H9 (cell line): ENCODE results near the gene LYPD5. TPM values are rescaled to one million over a fixed set of nuclear protein-coding genes. Genes with fewer than 3 reads are reported as not detected.
"Not testable (repeated sequence)": the region's sequence is repeated elsewhere in the genome, so short reads cannot be mapped to it uniquely, and the experiment has no call there.

Experiments used
- DNase-seq: peaks from one replicate; pipeline ENCODE4 v3.0.0-alpha.2; 2017
- H2AFZ ChIP-seq: one replicate; pipeline ENCODE4 v1.6.1; 2013; ENCODE audit warnings: mild to moderate bottlenecking, low read length, control low read depth, moderate library complexity
- H2AK5ac ChIP-seq: 2 replicates; pipeline ENCODE4 v1.6.1; 2013; ENCODE audit warnings: low read length, control low read depth, mixed read lengths; ENCODE audit not compliant: insufficient read length
- H2BK120ac ChIP-seq: one replicate; pipeline ENCODE4 v1.6.1; 2013; ENCODE audit warnings: low read depth, mild to moderate bottlenecking, low read length, control low read depth, inconsistent platforms; ENCODE audit not compliant: poor library complexity, severe bottlenecking
- H2BK12ac ChIP-seq: 2 replicates; pipeline ENCODE4 v1.6.1; 2013; ENCODE audit warnings: low read length, control low read depth, mixed read lengths, low read depth; ENCODE audit not compliant: insufficient read length
- H2BK15ac ChIP-seq: 2 replicates; pipeline ENCODE4 v1.6.1; 2013; ENCODE audit warnings: low read depth, low read length, control low read depth
- H2BK20ac ChIP-seq: one replicate; pipeline ENCODE4 v1.6.1; 2013; ENCODE audit warnings: low read depth, mild to moderate bottlenecking, low read length, control low read depth, inconsistent platforms; ENCODE audit not compliant: poor library complexity, severe bottlenecking
- H2BK5ac ChIP-seq: 2 replicates; pipeline ENCODE4 v1.6.1; 2013; ENCODE audit warnings: low read length, control low read depth, mixed read lengths; ENCODE audit not compliant: insufficient read length
- H3K14ac ChIP-seq: 2 replicates; pipeline ENCODE4 v1.6.1; 2013; ENCODE audit warnings: low read length, control low read depth; ENCODE audit not compliant: insufficient read depth
- H3K18ac ChIP-seq: 2 replicates; pipeline ENCODE4 v1.6.1; 2013; ENCODE audit warnings: low read depth, mild to moderate bottlenecking, mixed read lengths, low read length, control low read depth; ENCODE audit not compliant: insufficient read length
- H3K23ac ChIP-seq: 2 replicates; pipeline ENCODE4 v1.6.1; 2013; ENCODE audit warnings: low read length, control low read depth, mixed read lengths, low read depth; ENCODE audit not compliant: insufficient read length
- H3K23me2 ChIP-seq: 2 replicates; pipeline ENCODE4 v1.6.1; 2013; ENCODE audit warnings: low read depth, mild to moderate bottlenecking, mixed read lengths, low read length, control low read depth; ENCODE audit not compliant: insufficient read length, poor library complexity, severe bottlenecking
- H3K27ac ChIP-seq: 2 replicates; pipeline ENCODE4 v1.5.1; 2013; ENCODE audit warnings: low read length, control low read depth, mixed read lengths, low read depth; ENCODE audit not compliant: insufficient read length
- H3K27me3 ChIP-seq: 2 replicates; pipeline ENCODE4 v1.6.1; 2013; ENCODE audit warnings: low read length, control low read depth, inconsistent platforms; ENCODE audit not compliant: insufficient read depth
- H3K4ac ChIP-seq: 2 replicates; pipeline ENCODE4 v1.6.1; 2013; ENCODE audit warnings: low read depth, mild to moderate bottlenecking, control low read depth, inconsistent platforms, low read length, moderate library complexity
- H3K4me1 ChIP-seq: 2 replicates; pipeline ENCODE4 v1.6.1; 2013; ENCODE audit warnings: low read length, control low read depth, inconsistent platforms; ENCODE audit not compliant: insufficient read depth
- H3K4me2 ChIP-seq: 2 replicates; pipeline ENCODE4 v1.6.1; 2013; ENCODE audit warnings: low read length, control low read depth, mixed read lengths; ENCODE audit not compliant: insufficient read length, insufficient read depth
- H3K56ac ChIP-seq: 2 replicates; pipeline ENCODE4 v1.6.1; 2013; ENCODE audit warnings: low read depth, mild to moderate bottlenecking, mixed read lengths, low read length, control low read depth; ENCODE audit not compliant: insufficient read length
- H3K79me1 ChIP-seq: 2 replicates; pipeline ENCODE4 v1.6.1; 2013; ENCODE audit warnings: low read depth, mild to moderate bottlenecking, moderate library complexity, low read length, control low read depth, inconsistent platforms; ENCODE audit not compliant: insufficient read depth, poor library complexity, severe bottlenecking
- H3K79me2 ChIP-seq: 2 replicates; pipeline ENCODE4 v1.6.1; 2013; ENCODE audit warnings: low read length, control low read depth, inconsistent platforms; ENCODE audit not compliant: insufficient read depth
- H3K9ac ChIP-seq: 2 replicates; pipeline ENCODE4 v1.6.1; 2013; ENCODE audit warnings: low read length, control low read depth, mixed read lengths; ENCODE audit not compliant: insufficient read length; ENCODE audit errors: extremely low read depth
- H3K9me3 ChIP-seq: one replicate; pipeline ENCODE4 v1.6.1; 2013; ENCODE audit warnings: low read depth, low read length, inconsistent platforms; ENCODE audit not compliant: control insufficient read depth
- H3T11ph ChIP-seq: one replicate; pipeline ENCODE4 v1.6.1; 2013; ENCODE audit warnings: mild to moderate bottlenecking, low read length, control low read depth, inconsistent platforms
- H4K20me1 ChIP-seq: one replicate; pipeline ENCODE4 v1.6.1; 2013; ENCODE audit not compliant: control insufficient read depth, insufficient read length, insufficient read depth
- H4K5ac ChIP-seq: 2 replicates; pipeline ENCODE4 v1.6.1; 2013; ENCODE audit warnings: low read depth, mild to moderate bottlenecking, mixed read lengths, low read length, control low read depth; ENCODE audit not compliant: insufficient read length
- H4K8ac ChIP-seq: replicated peaks from 2 replicates; pipeline ENCODE4 v1.6.1; 2013; ENCODE audit warnings: low read length, control low read depth, mixed read lengths, low read depth; ENCODE audit not compliant: insufficient read length
- H4K91ac ChIP-seq: 2 replicates; pipeline ENCODE4 v1.6.1; 2013; ENCODE audit warnings: low read depth, mild to moderate bottlenecking, moderate library complexity, mixed read lengths, low read length, control low read depth; ENCODE audit not compliant: insufficient read length
- H3K27ac Mint-ChIP-seq, 3 experiments: 2 replicates in 2 of 3; 3 replicates in 1 of 3; pipeline ENCODE4 v1.8.0; 2020 to 2021; ENCODE audit warnings: mixed read lengths in 3 of 3, mild to moderate bottlenecking in 1 of 3, moderate library complexity in 1 of 3
- H3K27me3 Mint-ChIP-seq: 2 replicates; pipeline ENCODE4 v1.8.0; 2021; ENCODE audit warnings: low read depth, mild to moderate bottlenecking, moderate library complexity, mixed read lengths
- H3K36me3 Mint-ChIP-seq, 3 experiments: 2 replicates in 2 of 3; 3 replicates in 1 of 3; pipeline ENCODE4 v1.8.0; 2020 to 2021; ENCODE audit warnings: low read depth in 3 of 3, mixed read lengths in 3 of 3; ENCODE audit not compliant: insufficient read depth in 1 of 3
- H3K4me1 Mint-ChIP-seq, 2 experiments: 2 replicates each; pipeline ENCODE4 v1.8.0; 2020; ENCODE audit warnings: mixed read lengths in 2 of 2
- H3K4me3 Mint-ChIP-seq, 2 experiments: 2 replicates in 1 of 2; 3 replicates in 1 of 2; pipeline ENCODE4 v1.8.0; 2020 to 2021; ENCODE audit warnings: mild to moderate bottlenecking in 2 of 2, mixed read lengths in 2 of 2, moderate library complexity in 1 of 2
- H3K9me3 Mint-ChIP-seq, 2 experiments: 2 replicates in 1 of 2; 3 replicates in 1 of 2; pipeline ENCODE4 v1.8.0; 2020; ENCODE audit warnings: mild to moderate bottlenecking in 2 of 2, mixed read lengths in 2 of 2, moderate library complexity in 1 of 2
- CTCF ChIP-seq: fragments of 200-600 bp; sonication (generic); conservative IDR thresholded peaks from 3 replicates; pipeline ENCODE4 v1.8.0; 2021; ENCODE audit warnings: antibody characterized with exemption, mild to moderate bottlenecking
- WGBS: extraction: QIAGEN DNeasy Blood & Tissue Kit; methylation state at CpG from one replicate; pipeline ENCODE4 v1.1.7; 2013; ENCODE audit warnings: missing lambda C conversion rate, low lambda C conversion rate, mixed read lengths; ENCODE audit not compliant: insufficient read length; ENCODE audit errors: extremely low coverage; 5-methylcytosine and 5-hydroxymethylcytosine counted together
- total RNA-seq: library from RNA; stranded (reverse); gene quantifications from 2 replicates; pipeline ENCODE4 v1.2.1, GENCODE V29; 2021

Gene LYPD5
- total RNA-seq, 1 experiment from 2014 or later: 0.50 TPM

- peaks cover 6 to 10% of the 10 kb centered on the region in 2 experiments; a peak in 3 of 4 replicates for H3K4me1 Mint-ChIP-seq
- Histone ChIP-seq H3K4me2 (peak within 1 kb of the TSS; percentile 65), H2BK5ac (no peak within 1 kb of the TSS), H2AFZ (no peak within 1 kb of the TSS), H4K91ac (no peak within 1 kb of the TSS), H3K4me1 (no peaks in the 10 kb centered on the region), H3K23ac (no peak within 1 kb of the TSS), H3K27me3 (no peaks in the 10 kb centered on the region), H4K8ac (no peak within 1 kb of the TSS), H2BK120ac (no peak within 1 kb of the TSS), H3K79me1 (no peaks in the 10 kb centered on the region), H2BK15ac (no peak within 1 kb of the TSS), H3K18ac (no peak within 1 kb of the TSS), H2BK20ac (no peak within 1 kb of the TSS), H3K79me2 (no peaks in the 10 kb centered on the region), H4K20me1 (no peaks in the 10 kb centered on the region), H2AK5ac (no peak within 1 kb of the TSS), H3K4ac (no peak within 1 kb of the TSS), H4K5ac (no peak within 1 kb of the TSS), H3K56ac (no peak within 1 kb of the TSS), H3K9ac (peak within 1 kb of the TSS; percentile 71), H2BK12ac (no peak within 1 kb of the TSS), H3K27ac (no peak within 1 kb of the TSS), H3T11ph (no peak within 1 kb of the TSS), H3K14ac (no peak within 1 kb of the TSS), H3K9me3 (no peaks in the 10 kb centered on the region), H3K23me2 (peaks cover 5% of the 10 kb centered on the region)
- TF ChIP-seq CTCF: no peak
- peak within 1 kb of the TSS in 2 of 3 experiments; percentile 95 to 96; a peak in 4 of 7 replicates for H3K27ac Mint-ChIP-seq
- H3K4me3 Mint-ChIP-seq: peak within 1 kb of the TSS; percentile 91 to 94
- H3K9me3 Mint-ChIP-seq: peaks cover 27 to 60% of the 10 kb centered on the region in 2 experiments
- peaks cover 31 to 40% (median 38%) of the 10 kb centered on the region in 3 experiments for H3K36me3 Mint-ChIP-seq
- peaks cover 31% of the 10 kb centered on the region for H3K27me3 Mint-ChIP-seq
- DNase-seq: peak; percentile 97
- no CpG with 5 or more reads among the region's 46 CpGs for WGBS
Observed at GRCh38 chr19:43826787-43827754, 24.8 kb upstream of the LYPD5 start, which contains the start of gene ZNF283. TSS of gene ZNF283 (plus strand) at chr19:43827321. CDS start at chr19:43833505, 6,184 bp downstream.

- not testable (repeated sequence) for H2AK5ac ChIP-seq, H3K23me2 ChIP-seq, H3K56ac ChIP-seq, H3T11ph ChIP-seq, H3K14ac ChIP-seq, H3K27ac ChIP-seq, H3K4me2 ChIP-seq, H3K4me3 Mint-ChIP-seq, H3K79me2 ChIP-seq, H2BK5ac ChIP-seq, H4K8ac ChIP-seq, H3K27me3 ChIP-seq, H3K4me1 ChIP-seq, H2BK12ac ChIP-seq, H3K9ac ChIP-seq, DNase-seq, H3K27ac Mint-ChIP-seq, H4K20me1 ChIP-seq, H3K79me1 ChIP-seq, H3K18ac ChIP-seq, H3K23ac ChIP-seq, H4K5ac ChIP-seq, H3K9me3 ChIP-seq, H3K4ac ChIP-seq, H4K91ac ChIP-seq, H2AFZ ChIP-seq, H2BK15ac ChIP-seq, H2BK20ac ChIP-seq, H2BK120ac ChIP-seq
- H3K4me1 Mint-ChIP-seq: peaks cover 6 to 10% of the 10 kb centered on the region in 2 experiments; a peak in 3 of 4 replicates
- WGBS: no CpG with 5 or more reads among the region's 4 CpGs
- H3K9me3 Mint-ChIP-seq: peaks cover 40 to 61% of the 10 kb centered on the region in 2 experiments
- peaks cover 14 to 20% (median 18%) of the 10 kb centered on the region in 3 experiments for H3K36me3 Mint-ChIP-seq
- peaks cover 42% of the 10 kb centered on the region for H3K27me3 Mint-ChIP-seq
Observed at GRCh38 chr19:43824572-43824971, 22.3 kb upstream of the LYPD5 start.
